Mucosa of gallbladder (tissue), 1 donor: Measurements from ENCODE around the gene OR14A16. TPM values are rescaled to one million over a fixed set of nuclear protein-coding genes. Genes with fewer than 3 reads are reported as not detected.

Source experiments
- DNase-seq: peaks from one replicate; pipeline ENCODE4 v3.0.0-alpha.2; 2020; ENCODE audit warnings: low spot score
- total RNA-seq: library from RNA; stranded (reverse); gene quantifications from one replicate; pipeline ENCODE4 v1.2.1, GENCODE V29; 2021
- donor health status: DM: no; HTN: no; CAD: no.

Gene OR14A16, protein sequence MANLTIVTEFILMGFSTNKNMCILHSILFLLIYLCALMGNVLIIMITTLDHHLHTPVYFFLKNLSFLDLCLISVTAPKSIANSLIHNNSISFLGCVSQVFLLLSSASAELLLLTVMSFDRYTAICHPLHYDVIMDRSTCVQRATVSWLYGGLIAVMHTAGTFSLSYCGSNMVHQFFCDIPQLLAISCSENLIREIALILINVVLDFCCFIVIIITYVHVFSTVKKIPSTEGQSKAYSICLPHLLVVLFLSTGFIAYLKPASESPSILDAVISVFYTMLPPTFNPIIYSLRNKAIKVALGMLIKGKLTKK
- total RNA-seq, result not detected

- no peak for DNase-seq
Measured at GRCh38 chr1:247824023-247824422, at the start of gene OR14A16. Gene OR14A16, minus strand, starts transcription at chr1:247824119. Its CDS starts 8,390 bp downstream, at chr1:247815729.

- no peak for DNase-seq
Measured at GRCh38 chr1:247865416-247865815, 41.5 kb upstream of the OR14A16 start.

DNA sequence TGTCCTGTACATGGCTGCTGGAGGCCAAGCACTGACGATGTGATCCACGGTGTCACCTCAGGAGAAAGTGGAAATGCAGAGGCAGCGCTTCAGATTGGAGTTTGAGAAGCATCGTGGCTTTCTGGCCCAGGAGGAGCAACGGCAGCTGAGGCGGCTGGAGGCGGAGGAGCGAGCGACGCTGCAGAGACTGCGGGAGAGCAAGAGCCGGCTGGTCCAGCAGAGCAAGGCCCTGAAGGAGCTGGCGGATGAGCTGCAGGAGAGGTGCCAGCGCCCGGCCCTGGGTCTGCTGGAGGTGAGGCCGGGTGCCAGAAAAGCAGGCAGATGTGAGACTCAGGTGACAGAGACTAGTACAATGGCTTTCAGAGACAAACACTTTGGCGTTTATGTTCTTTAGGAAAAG lies 40.7 kb upstream of the OR14A16 start:
- DNase-seq, result no peak

- DNase-seq, result no peak
Measured at GRCh38 chr1:247862756-247863155, 38.8 kb upstream of the OR14A16 start.

- no peak for DNase-seq
Measured at GRCh38 chr1:247857985-247858619, 34.2 kb upstream of the OR14A16 start.

DNA sequence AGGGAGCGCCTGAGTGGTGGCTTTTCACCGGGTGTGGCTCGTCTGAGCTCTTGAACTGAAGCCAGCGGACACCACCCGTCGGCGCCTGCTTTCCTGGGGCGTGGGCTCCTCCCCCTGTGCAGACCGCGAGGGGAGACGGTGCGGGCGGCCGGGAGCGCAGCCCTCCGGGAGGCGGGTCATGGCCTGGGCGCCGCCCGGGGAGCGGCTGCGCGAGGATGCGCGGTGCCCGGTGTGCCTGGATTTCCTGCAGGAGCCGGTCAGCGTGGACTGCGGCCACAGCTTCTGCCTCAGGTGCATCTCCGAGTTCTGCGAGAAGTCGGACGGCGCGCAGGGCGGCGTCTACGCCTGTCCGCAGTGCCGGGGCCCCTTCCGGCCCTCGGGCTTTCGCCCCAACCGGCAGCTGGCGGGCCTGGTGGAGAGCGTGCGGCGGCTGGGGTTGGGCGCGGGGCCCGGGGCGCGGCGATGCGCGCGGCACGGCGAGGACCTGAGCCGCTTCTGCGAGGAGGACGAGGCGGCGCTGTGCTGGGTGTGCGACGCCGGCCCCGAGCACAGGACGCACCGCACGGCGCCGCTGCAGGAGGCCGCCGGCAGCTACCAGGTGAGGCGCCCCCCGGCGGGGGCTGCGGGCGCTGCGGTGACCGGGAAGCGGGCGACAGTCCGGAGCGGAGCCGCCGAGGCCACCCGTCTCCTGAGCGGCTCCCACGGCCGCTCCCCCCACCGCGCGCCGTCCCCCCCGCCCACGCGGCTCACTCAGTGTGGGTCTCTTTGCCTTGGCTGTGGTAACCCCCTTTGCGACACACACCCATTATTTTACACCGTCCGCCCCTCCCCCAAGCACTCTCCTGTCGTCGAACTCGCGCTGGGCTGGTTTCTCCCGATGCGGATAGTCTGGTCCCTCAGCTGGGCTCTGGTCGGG lies 33.4 kb upstream of the OR14A16 start, which contains the start of gene TRIM58:
TRIM58 (plus strand) TSS at position 119 of the 916 bp plus-strand sequence; CDS start at position 179, 60 bp downstream.
- DNase-seq, result no peak

- DNase-seq, result no peak
Measured at GRCh38 chr1:247855911-247856310, 32.0 kb upstream of the OR14A16 start.

- DNase-seq, result no peak
Measured at GRCh38 chr1:247854899-247855545, 31.1 kb upstream of the OR14A16 start.

GRCh38 chr1:247849616-247850015 lies 25.7 kb upstream of the OR14A16 start:
- DNase-seq, result no peak

DNA sequence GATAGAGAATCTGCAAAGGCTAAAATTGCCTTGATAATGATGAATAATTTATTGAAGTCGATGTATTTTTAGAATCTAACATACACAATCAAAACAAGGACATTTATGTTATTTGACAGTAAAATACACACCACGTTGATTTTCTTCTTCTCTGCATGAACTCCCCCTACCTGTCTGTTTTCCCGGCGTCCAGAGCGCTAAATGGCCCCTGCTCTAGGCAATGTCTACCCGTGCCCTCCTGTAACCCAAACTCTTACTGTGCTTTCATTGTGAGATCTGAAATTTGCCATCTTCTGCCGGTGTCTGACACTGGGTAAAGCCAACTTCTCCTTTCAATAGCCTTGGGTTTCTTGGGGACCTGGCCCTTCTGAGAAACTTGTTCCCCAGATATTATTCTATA lies 24.4 kb upstream of the OR14A16 start:
- DNase-seq, result no peak

GRCh38 chr1:247845693-247846017 lies 21.7 kb upstream of the OR14A16 start:
- no peak for DNase-seq

GRCh38 chr1:247845011-247845692 lies 21.2 kb upstream of the OR14A16 start:
- DNase-seq, result no peak

DNA sequence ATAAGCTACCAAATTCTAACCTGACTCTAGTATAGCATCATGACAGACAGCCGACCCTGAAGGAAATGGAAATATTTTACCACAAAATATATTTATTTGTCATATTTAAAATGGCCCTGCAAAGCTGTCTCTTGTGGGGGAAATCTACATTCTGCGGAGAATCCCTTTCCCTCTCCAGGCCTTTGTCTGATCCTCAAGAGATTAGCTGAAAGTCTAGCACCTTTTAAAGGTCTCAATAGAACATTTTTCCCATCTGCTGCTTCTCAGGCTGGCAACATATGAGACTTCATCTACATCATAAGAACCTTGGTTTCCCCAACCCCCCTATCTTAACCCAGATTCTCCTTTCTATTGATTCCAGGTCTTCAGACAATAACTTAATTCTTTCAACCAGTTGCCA lies 19.5 kb upstream of the OR14A16 start:
- DNase-seq, result no peak

- DNase-seq, result no peak
Measured at GRCh38 chr1:247841796-247842195, 17.9 kb upstream of the OR14A16 start, which contains the start of gene OR11L1. Gene OR11L1, minus strand, starts transcription at chr1:247841896. Its CDS starts 0 bp downstream, at chr1:247841896.

DNA sequence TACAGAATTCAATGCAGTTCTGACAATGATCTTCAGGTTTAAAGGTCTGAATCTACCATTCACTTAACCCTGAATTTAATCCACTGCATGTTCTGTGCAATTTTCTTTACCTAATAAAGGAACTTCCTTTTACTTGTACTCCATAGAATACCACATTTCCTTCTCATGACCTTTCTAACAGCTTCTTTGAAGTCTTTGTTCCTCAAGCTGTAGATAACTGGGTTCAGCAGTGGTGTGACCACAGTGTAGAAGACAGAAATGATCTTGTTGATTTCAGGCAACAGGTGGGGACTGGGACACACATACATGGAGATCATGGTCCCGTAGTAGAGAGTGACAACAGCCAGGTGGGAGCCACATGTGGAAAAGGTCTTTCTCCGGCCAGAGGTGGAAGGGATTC lies 16.9 kb upstream of the OR14A16 start:
- DNase-seq, result no peak

DNA sequence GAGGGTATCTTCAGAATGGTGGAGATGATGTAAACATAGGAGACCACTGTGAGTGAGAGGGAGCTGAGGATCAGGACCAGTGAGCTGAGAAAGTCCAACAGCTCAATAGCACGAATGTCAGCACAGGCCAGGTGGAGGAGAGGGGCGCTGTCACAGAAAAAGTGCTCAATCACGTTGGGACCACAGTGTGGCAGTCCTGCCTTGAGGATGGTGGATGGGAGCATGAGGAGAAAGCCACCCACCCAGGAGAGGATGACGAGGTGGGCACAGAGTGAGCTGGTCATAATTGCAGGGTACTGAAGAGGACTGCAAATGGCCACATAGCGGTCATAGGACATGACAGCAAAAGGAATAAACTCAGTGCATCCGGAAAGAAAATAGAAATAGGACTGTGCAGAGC lies 9.7 kb upstream of the OR14A16 start:
- no peak for DNase-seq

- no peak for DNase-seq
Measured at GRCh38 chr1:247829656-247830055, 5.7 kb upstream of the OR14A16 start.

DNA sequence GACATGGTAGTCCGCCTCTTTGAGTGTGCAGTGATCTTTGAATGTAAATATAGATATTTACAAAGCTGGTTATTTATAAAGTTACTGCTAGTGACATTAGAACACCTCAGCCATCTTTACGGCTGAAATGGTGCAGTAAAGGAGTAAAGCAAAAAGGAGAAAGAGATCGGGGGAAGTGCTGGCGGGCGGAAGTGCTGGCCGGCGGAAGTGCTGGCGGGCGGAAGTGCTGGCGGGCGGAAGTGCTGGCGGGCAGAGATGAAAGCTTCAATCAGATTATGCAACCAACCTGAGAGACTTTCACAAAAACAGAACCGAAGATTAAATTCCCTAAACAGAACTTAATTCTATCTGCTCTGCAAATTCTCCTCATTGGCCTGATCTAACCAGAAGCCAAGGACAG lies 1.4 kb upstream of the OR14A16 start:
- no peak for DNase-seq

- no peak for DNase-seq
Measured at GRCh38 chr1:247822060-247822459, 1.9 kb downstream of the OR14A16 start.

DNA sequence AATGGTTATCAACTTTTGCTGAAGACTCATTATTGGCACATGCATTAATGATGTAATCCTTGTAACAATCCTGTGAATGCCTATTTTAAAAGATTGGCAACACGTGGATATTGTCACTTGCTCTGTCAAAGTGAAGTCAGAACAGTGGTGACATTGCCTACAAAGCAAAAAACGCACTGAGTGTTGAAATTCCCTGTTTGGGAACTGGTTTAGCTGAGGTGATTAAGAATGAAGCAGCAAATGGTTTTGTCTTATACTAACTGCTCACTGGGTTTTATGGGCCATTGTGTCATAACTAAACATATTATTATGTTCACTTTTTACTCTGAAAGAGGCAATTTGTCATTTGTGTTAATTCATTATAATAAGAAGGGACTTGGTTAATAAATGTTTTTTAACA lies 11.3 kb downstream of the OR14A16 start:
- DNase-seq, result no peak

DNA sequence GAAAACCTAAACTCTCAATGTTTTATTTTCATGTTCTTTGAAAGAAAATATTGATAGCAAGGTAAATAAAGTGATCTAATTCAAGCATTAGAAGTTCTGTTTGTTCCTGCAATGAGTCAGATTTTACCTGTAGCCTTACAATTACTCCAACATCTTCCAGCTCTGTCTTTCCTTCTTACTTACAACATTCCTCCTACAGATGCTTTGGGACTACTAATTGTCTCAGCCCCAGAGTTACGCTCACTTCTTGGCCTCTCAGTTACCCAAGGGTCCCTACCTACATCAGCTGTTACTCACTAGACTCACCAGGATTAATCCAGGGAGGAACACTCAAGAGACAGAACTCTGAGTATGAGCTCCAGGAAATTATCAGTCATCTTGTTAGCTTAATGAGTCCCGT lies 26.4 kb downstream of the OR14A16 start:
- DNase-seq, result no peak
